ENCODE data around the gene PTPRN2.

- no peak for TF ChIP-seq NFRKB (IDR thresholded peaks at IDR 0.05)
- no peak for TF ChIP-seq FOXA1 (IDR thresholded peaks at IDR 0.05)
Observed at GRCh38 chr7:157969995-157970394, 617.6 kb downstream of the PTPRN2 start.
